ENCODE results near the gene CLDN22. TPM values are rescaled to one million over a fixed set of nuclear protein-coding genes. Genes with fewer than 3 reads are reported as not detected.

Gene CLDN22
- total and polyA plus RNA-seq, 9 of the 15 experiments (the other 6 are each of a cell fraction or from before 2014, with no cell fraction given): 0.21 TPM; not detected in 8

DNA sequence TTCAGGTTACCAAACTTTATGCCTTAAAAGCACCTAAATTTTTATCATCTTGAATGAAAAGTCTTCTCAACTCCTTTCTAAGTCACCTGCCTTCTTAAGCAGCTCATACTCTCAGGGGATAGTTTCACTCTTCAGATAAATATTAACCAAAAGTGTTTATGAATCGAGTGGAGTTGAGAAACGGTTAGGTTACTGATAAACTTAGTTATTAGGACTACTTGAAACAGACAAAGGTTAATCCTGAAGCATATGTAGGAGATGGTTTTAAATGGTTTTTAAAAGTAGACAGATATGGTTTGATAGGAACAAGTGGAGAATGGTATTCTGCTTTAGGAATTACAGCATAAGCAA lies 32.8 kb downstream of the CLDN22 start:
- Histone ChIP-seq H2AFZ (ENCODE audit: low read depth, low read length) (no peak overlapping the region), H3K4me1 (replicated peaks in 1 of 2; ENCODE audit: control insufficient read depth in 2 of 2, insufficient read depth in 2 of 2, low read length in 2 of 2) (no peaks in the 10 kb centered on the region), H3K9ac (ENCODE audit: insufficient read depth in 1 of 2, low read depth in 2 of 2, low read length in 2 of 2) (no peak overlapping the region), H3K79me2 (ENCODE audit: control insufficient read depth, insufficient read depth, low read length) (no peaks in the 10 kb centered on the region), H3K27me3 (ENCODE audit: control insufficient read depth in 2 of 2, insufficient read depth in 2 of 2, low read length in 2 of 2) (no peaks in the 10 kb centered on the region), H3K27ac (ENCODE audit: extremely low read depth, low read depth, low read length) (no peak overlapping the region), H4K20me1 (replicated peaks; ENCODE audit: control insufficient read depth, insufficient read depth, low read length) (no peaks in the 10 kb centered on the region), H3K9me3 (replicated peaks; ENCODE audit: control insufficient read depth, insufficient read depth, low read depth, low read length) (no peaks in the 10 kb centered on the region), H3K36me3 (ENCODE audit: control insufficient read depth, insufficient read depth, low read length) (peaks cover 47% of the 10 kb centered on the region), H3K9me1 (ENCODE audit: control insufficient read depth, insufficient read depth, low read length) (no peaks in the 10 kb centered on the region), H3K4me2 (ENCODE audit: insufficient read depth, low read length) (no peak overlapping the region), H3K4me3 (no peak overlapping the region)
- intact Hi-C loops (cut with micrococcal nuclease) (no loop called here), in situ Hi-C loops (cut with MboI) (no loop called here)
- no peak for DNase-seq (ENCODE audit: extremely low read depth in 1 of 4, low spot score in 3 of 4)
- BruUV-seq (replicated peaks): no TSS peak
- FAIRE-seq: no peak
- ChIA-PET CTCF (ENCODE audit: low intra/inter-chr PET ratio) (no interaction called here), POLR2A (no interaction called here)
- ATAC-seq: no peak
- 49% methylated on average over 2 of the region's 2 CpGs for WGBS (ENCODE audit: insufficient coverage, low coverage, missing lambda C conversion rate)
- TF ChIP-seq ZNF232 (CRISPR knock-in tag; IDR thresholded peaks at IDR 0.05): no peak
- TF ChIP-seq, protein P1, sequence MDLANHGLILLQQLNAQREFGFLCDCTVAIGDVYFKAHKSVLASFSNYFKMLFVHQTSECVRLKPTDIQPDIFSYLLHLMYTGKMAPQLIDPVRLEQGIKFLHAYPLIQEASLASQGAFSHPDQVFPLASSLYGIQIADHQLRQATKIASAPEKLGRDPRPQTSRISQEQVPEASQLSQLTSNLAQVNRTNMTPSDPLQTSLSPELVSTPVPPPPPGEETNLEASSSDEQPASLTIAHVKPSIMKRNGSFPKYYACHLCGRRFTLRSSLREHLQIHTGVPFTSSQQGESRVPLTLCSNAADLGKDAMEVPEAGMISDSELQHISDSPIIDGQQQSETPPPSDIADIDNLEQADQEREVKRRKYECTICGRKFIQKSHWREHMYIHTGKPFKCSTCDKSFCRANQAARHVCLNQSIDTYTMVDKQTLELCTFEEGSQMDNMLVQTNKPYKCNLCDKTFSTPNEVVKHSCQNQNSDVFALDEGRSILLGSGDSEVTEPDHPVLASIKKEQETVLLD (IDR thresholded peaks at IDR 0.05): no peak
- TF ChIP-seq, protein P2, sequence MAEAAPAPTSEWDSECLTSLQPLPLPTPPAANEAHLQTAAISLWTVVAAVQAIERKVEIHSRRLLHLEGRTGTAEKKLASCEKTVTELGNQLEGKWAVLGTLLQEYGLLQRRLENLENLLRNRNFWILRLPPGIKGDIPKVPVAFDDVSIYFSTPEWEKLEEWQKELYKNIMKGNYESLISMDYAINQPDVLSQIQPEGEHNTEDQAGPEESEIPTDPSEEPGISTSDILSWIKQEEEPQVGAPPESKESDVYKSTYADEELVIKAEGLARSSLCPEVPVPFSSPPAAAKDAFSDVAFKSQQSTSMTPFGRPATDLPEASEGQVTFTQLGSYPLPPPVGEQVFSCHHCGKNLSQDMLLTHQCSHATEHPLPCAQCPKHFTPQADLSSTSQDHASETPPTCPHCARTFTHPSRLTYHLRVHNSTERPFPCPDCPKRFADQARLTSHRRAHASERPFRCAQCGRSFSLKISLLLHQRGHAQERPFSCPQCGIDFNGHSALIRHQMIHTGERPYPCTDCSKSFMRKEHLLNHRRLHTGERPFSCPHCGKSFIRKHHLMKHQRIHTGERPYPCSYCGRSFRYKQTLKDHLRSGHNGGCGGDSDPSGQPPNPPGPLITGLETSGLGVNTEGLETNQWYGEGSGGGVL (CRISPR knock-in tag; IDR thresholded peaks at IDR 0.05): no peak
- no peak for TF ChIP-seq SREBF2 (CRISPR knock-in tag; IDR thresholded peaks at IDR 0.05)
- TF ChIP-seq, protein P3, sequence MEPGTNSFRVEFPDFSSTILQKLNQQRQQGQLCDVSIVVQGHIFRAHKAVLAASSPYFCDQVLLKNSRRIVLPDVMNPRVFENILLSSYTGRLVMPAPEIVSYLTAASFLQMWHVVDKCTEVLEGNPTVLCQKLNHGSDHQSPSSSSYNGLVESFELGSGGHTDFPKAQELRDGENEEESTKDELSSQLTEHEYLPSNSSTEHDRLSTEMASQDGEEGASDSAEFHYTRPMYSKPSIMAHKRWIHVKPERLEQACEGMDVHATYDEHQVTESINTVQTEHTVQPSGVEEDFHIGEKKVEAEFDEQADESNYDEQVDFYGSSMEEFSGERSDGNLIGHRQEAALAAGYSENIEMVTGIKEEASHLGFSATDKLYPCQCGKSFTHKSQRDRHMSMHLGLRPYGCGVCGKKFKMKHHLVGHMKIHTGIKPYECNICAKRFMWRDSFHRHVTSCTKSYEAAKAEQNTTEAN (CRISPR knock-in tag; IDR thresholded peaks at IDR 0.05): no peak

All from K562 (cell line).